Measurements from ENCODE around the gene MYBBP1A.

The MYBBP1A gene

DNA sequence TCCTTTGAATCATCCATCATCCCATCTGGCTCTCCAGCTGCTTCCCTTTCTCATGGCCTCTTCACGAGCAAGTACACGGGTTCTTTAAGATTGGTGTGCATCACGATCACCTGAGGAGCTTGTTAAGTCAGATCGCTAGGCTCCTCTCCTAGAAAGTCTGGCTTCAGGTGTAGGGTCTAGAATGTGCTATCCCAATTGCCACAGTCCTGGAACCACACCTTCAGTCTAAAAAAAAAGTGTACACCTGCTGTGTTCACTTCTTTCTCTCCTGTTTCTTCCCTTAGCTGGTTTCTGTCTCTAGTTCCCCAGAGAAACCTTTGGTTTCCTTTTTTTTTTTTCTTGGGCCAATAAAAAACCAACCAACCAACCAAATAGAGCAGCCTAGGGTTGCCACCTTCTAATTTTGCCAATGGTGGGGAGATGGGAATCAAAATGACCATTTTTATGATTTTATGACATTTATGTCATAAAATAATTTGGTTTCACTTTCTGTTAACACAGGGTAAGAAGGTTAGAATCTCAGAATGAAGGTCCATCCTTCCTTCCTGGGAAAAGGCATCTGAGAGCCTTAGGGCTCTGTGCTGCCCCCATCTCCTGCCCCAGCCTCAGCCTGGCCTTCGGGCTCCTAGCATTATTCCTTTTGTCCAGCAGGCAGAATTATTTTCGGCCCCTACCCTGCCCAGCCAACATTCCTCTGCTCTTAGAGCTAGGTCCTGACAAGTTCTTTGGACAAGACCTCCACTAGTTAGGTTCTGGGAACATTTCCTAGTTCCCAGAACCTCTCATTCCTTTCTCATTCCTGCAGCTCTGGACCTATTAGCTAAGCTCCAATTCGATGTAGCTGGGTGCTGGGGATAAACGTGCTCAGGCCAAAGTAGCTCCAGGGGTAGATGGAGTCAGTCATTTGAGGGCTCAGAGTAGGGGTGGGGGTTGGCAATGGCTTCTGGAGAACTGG, 7.1 kb upstream of the MYBBP1A start:
- Histone ChIP-seq H3K36me3 (ENCODE audit: control insufficient read depth, insufficient read depth, low read length) (no peaks in the 10 kb centered on the region), H3K4me3 (replicated peaks; ENCODE audit: low read depth, low read length) (no peak overlapping the region), H3K27me3 (replicated peaks; ENCODE audit: control insufficient read depth, insufficient read depth, low read length) (no peaks in the 10 kb centered on the region)
- no peak for DNase-seq (ENCODE audit: extremely low read depth, insufficient read length)
- TF ChIP-seq, protein P1, sequence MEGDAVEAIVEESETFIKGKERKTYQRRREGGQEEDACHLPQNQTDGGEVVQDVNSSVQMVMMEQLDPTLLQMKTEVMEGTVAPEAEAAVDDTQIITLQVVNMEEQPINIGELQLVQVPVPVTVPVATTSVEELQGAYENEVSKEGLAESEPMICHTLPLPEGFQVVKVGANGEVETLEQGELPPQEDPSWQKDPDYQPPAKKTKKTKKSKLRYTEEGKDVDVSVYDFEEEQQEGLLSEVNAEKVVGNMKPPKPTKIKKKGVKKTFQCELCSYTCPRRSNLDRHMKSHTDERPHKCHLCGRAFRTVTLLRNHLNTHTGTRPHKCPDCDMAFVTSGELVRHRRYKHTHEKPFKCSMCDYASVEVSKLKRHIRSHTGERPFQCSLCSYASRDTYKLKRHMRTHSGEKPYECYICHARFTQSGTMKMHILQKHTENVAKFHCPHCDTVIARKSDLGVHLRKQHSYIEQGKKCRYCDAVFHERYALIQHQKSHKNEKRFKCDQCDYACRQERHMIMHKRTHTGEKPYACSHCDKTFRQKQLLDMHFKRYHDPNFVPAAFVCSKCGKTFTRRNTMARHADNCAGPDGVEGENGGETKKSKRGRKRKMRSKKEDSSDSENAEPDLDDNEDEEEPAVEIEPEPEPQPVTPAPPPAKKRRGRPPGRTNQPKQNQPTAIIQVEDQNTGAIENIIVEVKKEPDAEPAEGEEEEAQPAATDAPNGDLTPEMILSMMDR (IDR thresholded peaks at IDR 0.05; ENCODE audit: insufficient read depth, low read length, poor library complexity, severe bottlenecking), result no peak

DNA sequence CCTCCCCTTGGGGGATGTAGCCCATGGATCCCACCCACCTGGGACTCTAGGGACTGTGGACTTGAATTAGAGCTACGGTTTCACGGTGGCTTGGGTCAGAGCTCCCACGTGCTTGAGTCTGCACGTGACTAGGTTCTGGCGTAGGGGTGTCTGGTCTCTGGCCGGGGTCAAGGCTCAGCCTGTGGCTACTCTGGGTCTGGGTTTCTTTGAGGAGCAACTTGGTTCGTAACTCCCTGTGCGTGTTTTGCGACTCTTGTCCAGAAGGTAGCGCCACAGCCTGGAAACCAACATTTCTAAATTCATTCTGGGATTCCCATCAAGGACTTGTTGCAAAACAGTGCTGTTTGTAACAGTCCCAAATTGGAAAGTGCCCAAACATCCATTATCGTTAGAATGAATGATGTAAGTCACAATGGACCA, 5.7 kb upstream of the MYBBP1A start:
- no peak for DNase-seq (ENCODE audit: extremely low read depth, insufficient read length)

DNA sequence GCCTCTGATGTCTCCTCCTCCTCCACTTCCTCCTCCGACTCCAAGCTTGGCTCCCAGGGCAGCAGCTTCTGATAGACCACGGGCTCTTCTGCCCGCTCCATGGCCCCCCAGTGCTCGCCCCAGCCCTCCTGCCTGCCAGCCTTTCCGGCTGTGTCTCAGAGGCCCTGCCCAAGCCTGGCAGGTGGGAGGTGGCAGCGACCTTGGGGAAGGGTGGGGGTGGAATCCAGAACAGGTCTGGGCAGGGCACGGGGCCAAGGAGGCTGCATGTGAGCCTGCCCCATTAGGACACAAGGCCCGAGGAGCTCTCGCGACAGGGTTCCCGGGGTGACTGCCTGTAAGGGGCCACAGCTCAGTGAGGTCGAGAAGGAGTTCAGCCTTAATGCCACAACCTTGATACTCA, 5.2 kb upstream of the MYBBP1A start, which contains the start of gene GGT6:
Gene GGT6, minus strand, starts transcription at position 157 of the 400 bp plus-strand sequence. Its CDS starts 56 bp downstream, at position 101.
- Histone ChIP-seq H3K4me3 (replicated peaks; ENCODE audit: low read depth, low read length) (no peak within 1 kb of the TSS), H3K36me3 (ENCODE audit: control insufficient read depth, insufficient read depth, low read length) (no peaks in the 10 kb centered on the region), H3K27me3 (replicated peaks; ENCODE audit: control insufficient read depth, insufficient read depth, low read length) (no peaks in the 10 kb centered on the region)
- TF ChIP-seq, protein P1 (IDR thresholded peaks at IDR 0.05; ENCODE audit: insufficient read depth, low read length, poor library complexity, severe bottlenecking), result no peak
- no peak for DNase-seq (ENCODE audit: extremely low read depth, insufficient read length)

More for the DNA sequence above, 5.7 kb upstream of the MYBBP1A start:
- no peaks in the 10 kb centered on the region for H3K27me3 ChIP-seq (replicated peaks; ENCODE audit: control insufficient read depth, insufficient read depth, low read length)
- H3K36me3 ChIP-seq (ENCODE audit: control insufficient read depth, insufficient read depth, low read length), result no peaks in the 10 kb centered on the region
- no peak overlapping the region for H3K4me3 ChIP-seq (replicated peaks; ENCODE audit: low read depth, low read length)
- TF ChIP-seq, protein P1 (IDR thresholded peaks at IDR 0.05; ENCODE audit: insufficient read depth, low read length, poor library complexity, severe bottlenecking), result no peak

- no peak overlapping the region for H3K4me3 ChIP-seq (replicated peaks; ENCODE audit: low read depth, low read length)
- no peaks in the 10 kb centered on the region for H3K27me3 ChIP-seq (replicated peaks; ENCODE audit: control insufficient read depth, insufficient read depth, low read length)
- TF ChIP-seq, protein P1 (IDR thresholded peaks at IDR 0.05; ENCODE audit: insufficient read depth, low read length, poor library complexity, severe bottlenecking), result no peak
- DNase-seq (ENCODE audit: extremely low read depth, insufficient read length), result no peak
- H3K36me3 ChIP-seq (ENCODE audit: control insufficient read depth, insufficient read depth, low read length), result no peaks in the 10 kb centered on the region
These were observed 4.8 kb upstream of the MYBBP1A start for GRCh38 chr17:4559966-4560365.

DNA sequence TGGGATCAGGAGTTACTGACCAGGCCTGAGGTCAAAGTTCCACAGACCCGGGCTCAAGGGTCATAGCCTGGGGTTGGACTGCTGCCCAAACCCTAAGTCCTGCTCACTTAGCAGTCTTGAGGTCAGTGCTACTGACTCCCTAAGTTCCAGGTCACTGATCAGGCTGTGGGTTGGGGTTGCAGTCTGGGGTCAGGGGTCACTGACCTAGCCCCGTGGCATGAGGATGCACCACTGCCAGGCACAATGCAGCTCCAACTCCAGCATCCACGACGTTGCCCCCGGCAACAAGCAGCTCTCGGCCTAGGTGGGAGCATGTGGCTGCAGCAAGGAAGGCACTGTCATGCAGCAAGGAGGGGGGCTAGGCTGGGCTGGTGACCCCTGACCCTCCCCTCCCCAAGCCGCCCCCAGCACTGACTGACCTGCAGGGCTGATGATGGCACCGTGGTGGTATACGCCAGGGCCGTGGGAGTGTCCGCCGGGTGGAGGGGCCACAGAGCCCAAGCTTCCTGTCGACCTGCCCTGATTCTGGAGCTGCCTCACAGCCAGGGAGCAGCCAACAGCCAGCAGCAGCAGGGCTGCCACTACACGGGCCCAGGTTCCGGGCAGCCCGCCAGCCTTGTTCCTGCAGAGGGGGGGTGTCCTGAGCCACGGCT, 4.1 kb upstream of the MYBBP1A start:
- no peak overlapping the region for H3K4me3 ChIP-seq (replicated peaks; ENCODE audit: low read depth, low read length)
- H3K36me3 ChIP-seq (ENCODE audit: control insufficient read depth, insufficient read depth, low read length), result no peaks in the 10 kb centered on the region
- no peaks in the 10 kb centered on the region for H3K27me3 ChIP-seq (replicated peaks; ENCODE audit: control insufficient read depth, insufficient read depth, low read length)
- TF ChIP-seq, protein P1 (IDR thresholded peaks at IDR 0.05; ENCODE audit: insufficient read depth, low read length, poor library complexity, severe bottlenecking), result no peak
- DNase-seq (ENCODE audit: extremely low read depth, insufficient read length), result no peak
